ENCODE measurements around the gene LYL1.

DNA sequence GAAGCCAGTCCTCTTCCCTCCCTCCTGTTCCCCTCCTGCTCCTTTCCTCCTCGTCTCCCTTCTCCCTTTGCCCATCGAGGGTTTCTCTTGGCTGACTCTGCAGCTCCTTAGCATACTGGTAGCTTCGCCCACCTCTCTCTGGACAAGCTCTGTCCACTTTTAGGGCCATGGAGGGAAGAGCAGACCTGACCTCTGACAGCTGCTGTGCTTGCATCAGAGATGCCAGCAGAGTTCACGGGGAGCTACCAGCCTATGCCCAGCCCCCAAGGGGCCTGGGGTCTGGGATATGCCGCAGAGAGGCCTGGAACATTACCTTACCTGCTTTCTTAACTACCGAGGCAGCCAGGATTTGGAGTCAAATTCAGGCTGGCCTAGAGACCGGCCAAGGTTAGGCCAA is 19.7 kb downstream of the LYL1 start:
- TF ChIP-seq, protein P1, sequence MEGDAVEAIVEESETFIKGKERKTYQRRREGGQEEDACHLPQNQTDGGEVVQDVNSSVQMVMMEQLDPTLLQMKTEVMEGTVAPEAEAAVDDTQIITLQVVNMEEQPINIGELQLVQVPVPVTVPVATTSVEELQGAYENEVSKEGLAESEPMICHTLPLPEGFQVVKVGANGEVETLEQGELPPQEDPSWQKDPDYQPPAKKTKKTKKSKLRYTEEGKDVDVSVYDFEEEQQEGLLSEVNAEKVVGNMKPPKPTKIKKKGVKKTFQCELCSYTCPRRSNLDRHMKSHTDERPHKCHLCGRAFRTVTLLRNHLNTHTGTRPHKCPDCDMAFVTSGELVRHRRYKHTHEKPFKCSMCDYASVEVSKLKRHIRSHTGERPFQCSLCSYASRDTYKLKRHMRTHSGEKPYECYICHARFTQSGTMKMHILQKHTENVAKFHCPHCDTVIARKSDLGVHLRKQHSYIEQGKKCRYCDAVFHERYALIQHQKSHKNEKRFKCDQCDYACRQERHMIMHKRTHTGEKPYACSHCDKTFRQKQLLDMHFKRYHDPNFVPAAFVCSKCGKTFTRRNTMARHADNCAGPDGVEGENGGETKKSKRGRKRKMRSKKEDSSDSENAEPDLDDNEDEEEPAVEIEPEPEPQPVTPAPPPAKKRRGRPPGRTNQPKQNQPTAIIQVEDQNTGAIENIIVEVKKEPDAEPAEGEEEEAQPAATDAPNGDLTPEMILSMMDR (IDR thresholded peaks at IDR 0.05; ENCODE audit: low read depth, low read length, missing input control) = no peak
- TF ChIP-seq, protein P2, sequence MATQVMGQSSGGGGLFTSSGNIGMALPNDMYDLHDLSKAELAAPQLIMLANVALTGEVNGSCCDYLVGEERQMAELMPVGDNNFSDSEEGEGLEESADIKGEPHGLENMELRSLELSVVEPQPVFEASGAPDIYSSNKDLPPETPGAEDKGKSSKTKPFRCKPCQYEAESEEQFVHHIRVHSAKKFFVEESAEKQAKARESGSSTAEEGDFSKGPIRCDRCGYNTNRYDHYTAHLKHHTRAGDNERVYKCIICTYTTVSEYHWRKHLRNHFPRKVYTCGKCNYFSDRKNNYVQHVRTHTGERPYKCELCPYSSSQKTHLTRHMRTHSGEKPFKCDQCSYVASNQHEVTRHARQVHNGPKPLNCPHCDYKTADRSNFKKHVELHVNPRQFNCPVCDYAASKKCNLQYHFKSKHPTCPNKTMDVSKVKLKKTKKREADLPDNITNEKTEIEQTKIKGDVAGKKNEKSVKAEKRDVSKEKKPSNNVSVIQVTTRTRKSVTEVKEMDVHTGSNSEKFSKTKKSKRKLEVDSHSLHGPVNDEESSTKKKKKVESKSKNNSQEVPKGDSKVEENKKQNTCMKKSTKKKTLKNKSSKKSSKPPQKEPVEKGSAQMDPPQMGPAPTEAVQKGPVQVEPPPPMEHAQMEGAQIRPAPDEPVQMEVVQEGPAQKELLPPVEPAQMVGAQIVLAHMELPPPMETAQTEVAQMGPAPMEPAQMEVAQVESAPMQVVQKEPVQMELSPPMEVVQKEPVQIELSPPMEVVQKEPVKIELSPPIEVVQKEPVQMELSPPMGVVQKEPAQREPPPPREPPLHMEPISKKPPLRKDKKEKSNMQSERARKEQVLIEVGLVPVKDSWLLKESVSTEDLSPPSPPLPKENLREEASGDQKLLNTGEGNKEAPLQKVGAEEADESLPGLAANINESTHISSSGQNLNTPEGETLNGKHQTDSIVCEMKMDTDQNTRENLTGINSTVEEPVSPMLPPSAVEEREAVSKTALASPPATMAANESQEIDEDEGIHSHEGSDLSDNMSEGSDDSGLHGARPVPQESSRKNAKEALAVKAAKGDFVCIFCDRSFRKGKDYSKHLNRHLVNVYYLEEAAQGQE (IDR thresholded peaks at IDR 0.05) = no peak
